Fibroblast of lung (primary cell): ENCODE measurements around the gene FBN1.

Experiments used
- EZH2 ChIP-seq: IDR thresholded peaks from 2 replicates; pipeline ENCODE4 v1.5.1; 2012; ENCODE audit warnings: low read length, control low read depth, mild to moderate bottlenecking; ENCODE audit errors: missing control alignments
- TF ChIP-seq, protein P1 (sequence below), 2 donors: IDR thresholded peaks in 1 of 2; conservative IDR thresholded peaks in 1 of 2; 1 replicate in 1 of 2; 2 replicates in 1 of 2; pipeline ENCODE4 v1.5.1; 2011 to 2012; ENCODE audit warnings: low read length in 2 of 2, control low read depth in 1 of 2, inconsistent platforms in 1 of 2, low read depth in 1 of 2, mild to moderate bottlenecking in 1 of 2

DNA sequence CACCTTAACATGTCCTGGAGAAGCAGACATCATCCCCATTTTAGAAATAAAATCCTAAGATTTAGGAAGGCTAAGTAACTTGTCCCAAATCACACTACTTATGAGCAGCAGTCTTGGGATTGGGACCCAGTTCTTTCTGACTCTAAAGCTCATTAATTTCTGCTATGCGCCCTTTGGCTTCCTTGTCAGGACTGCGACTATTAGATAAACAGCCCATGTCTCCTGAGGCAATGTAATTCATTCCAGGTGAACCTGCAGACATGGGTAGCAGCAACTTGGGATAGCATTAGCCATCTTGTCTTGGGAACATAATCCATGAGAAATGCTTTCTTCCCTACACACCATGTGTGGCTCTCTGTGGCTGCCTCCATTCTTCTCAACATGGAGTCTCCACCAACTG is 32.3 kb upstream of the FBN1 start:
- TF ChIP-seq, protein P1, sequence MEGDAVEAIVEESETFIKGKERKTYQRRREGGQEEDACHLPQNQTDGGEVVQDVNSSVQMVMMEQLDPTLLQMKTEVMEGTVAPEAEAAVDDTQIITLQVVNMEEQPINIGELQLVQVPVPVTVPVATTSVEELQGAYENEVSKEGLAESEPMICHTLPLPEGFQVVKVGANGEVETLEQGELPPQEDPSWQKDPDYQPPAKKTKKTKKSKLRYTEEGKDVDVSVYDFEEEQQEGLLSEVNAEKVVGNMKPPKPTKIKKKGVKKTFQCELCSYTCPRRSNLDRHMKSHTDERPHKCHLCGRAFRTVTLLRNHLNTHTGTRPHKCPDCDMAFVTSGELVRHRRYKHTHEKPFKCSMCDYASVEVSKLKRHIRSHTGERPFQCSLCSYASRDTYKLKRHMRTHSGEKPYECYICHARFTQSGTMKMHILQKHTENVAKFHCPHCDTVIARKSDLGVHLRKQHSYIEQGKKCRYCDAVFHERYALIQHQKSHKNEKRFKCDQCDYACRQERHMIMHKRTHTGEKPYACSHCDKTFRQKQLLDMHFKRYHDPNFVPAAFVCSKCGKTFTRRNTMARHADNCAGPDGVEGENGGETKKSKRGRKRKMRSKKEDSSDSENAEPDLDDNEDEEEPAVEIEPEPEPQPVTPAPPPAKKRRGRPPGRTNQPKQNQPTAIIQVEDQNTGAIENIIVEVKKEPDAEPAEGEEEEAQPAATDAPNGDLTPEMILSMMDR (conservative IDR thresholded peaks at IDR 0.05 in 1 of 2, IDR thresholded peaks at IDR 0.05 in 1 of 2; ENCODE audit: low read depth in 1 of 2, low read length in 2 of 2), result no peak
- no peak for TF ChIP-seq EZH2
